ENCODE data around the gene FOXJ1. TPM values are rescaled to one million over a fixed set of nuclear protein-coding genes. Genes with fewer than 3 reads are reported as not detected.

Gene FOXJ1
- total RNA-seq, 2 experiments from 2014 or later = 0.63 to 0.89 TPM

DNA sequence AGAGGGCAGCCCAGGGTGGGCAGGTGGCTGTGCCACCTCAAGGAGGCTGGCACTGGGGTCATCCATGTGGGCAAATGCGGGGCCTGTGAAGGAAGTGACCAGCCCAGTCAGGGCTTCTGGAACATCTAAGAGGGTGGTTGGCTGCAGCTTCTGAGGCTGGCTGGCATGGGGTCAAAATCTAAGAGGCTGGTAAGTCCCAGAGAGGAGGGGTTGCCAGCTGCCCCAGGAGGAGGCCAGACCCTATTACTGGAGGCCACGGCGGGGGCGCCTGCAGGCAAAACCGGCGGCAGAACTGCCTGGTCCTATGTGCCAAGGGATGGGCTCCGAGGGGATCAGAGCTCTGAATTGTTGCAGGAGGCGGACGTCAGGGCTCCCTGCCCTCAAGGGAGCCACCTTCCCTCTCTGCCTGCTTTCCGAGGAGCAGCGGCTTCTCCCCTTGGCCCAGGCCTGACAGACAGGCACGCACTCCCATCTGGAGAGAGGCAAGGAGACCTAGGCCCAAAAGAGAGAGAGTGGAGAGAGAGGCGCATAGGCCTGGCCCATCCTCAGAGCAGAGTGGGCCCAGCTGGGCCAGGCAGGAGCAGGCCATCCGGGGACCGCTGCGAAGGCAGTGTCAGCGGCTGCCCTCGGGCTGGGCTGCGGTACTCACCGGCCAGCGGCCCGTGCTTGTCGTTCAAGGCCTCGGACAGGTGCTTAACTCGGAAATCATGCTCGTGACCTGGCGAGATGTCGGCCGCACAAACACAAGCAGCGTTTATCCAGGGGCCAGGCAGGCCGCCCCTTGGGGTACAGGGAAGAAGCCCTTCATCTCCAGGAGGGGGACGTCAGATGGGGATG is 51.1 kb downstream of the FOXJ1 start:
- POLR2A ChIA-PET = interaction anchor here (0.9 to 1.4 kb wide), 2 partner anchors 11 to 13 kb away, joined by 3 to 4 read pairs; partner anchors contain the start of gene ZACN
- Mint-ChIP-seq H3K4me1 (ENCODE audit: low read depth) (peaks cover 5% of the 10 kb centered on the region), H3K27ac (no peak overlapping the region), H3K27me3 (no peaks in the 10 kb centered on the region), H3K4me3 (no peak overlapping the region), H3K36me3 (ENCODE audit: low read depth) (peaks cover 92% of the 10 kb centered on the region), H3K9me3 (no peaks in the 10 kb centered on the region)
- ATAC-seq (ENCODE audit: poor library complexity) (no peak), DNase-seq (peak in 1 of 14 experiments; percentile 11)
- Histone ChIP-seq H3K27ac (ENCODE audit: low read depth in 1 of 2, low read length in 2 of 2) (no peak overlapping the region), H3K4me3 (ENCODE audit: low read length) (no peak overlapping the region), H3K4me1 (ENCODE audit: insufficient read depth, low read length) (peaks cover 12% of the 10 kb centered on the region), H3K36me3 (ENCODE audit: insufficient read depth, low read length) (peaks cover 98% of the 10 kb centered on the region), H3K27me3 (ENCODE audit: control insufficient read depth in 1 of 2, insufficient read depth in 2 of 2, low read length in 2 of 2) (no peaks in the 10 kb centered on the region), H3K9me3 (ENCODE audit: control insufficient read depth in 1 of 2, insufficient read depth in 1 of 2, low read length in 2 of 2) (no peaks in the 10 kb centered on the region)
- TF ChIP-seq, protein P1, sequence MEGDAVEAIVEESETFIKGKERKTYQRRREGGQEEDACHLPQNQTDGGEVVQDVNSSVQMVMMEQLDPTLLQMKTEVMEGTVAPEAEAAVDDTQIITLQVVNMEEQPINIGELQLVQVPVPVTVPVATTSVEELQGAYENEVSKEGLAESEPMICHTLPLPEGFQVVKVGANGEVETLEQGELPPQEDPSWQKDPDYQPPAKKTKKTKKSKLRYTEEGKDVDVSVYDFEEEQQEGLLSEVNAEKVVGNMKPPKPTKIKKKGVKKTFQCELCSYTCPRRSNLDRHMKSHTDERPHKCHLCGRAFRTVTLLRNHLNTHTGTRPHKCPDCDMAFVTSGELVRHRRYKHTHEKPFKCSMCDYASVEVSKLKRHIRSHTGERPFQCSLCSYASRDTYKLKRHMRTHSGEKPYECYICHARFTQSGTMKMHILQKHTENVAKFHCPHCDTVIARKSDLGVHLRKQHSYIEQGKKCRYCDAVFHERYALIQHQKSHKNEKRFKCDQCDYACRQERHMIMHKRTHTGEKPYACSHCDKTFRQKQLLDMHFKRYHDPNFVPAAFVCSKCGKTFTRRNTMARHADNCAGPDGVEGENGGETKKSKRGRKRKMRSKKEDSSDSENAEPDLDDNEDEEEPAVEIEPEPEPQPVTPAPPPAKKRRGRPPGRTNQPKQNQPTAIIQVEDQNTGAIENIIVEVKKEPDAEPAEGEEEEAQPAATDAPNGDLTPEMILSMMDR (IDR thresholded peaks at IDR 0.05) = no peak
- CTCF ChIA-PET = no interaction called here
- intact Hi-C loops (cut with DNase I, micrococcal nuclease) = no loop called here

DNA sequence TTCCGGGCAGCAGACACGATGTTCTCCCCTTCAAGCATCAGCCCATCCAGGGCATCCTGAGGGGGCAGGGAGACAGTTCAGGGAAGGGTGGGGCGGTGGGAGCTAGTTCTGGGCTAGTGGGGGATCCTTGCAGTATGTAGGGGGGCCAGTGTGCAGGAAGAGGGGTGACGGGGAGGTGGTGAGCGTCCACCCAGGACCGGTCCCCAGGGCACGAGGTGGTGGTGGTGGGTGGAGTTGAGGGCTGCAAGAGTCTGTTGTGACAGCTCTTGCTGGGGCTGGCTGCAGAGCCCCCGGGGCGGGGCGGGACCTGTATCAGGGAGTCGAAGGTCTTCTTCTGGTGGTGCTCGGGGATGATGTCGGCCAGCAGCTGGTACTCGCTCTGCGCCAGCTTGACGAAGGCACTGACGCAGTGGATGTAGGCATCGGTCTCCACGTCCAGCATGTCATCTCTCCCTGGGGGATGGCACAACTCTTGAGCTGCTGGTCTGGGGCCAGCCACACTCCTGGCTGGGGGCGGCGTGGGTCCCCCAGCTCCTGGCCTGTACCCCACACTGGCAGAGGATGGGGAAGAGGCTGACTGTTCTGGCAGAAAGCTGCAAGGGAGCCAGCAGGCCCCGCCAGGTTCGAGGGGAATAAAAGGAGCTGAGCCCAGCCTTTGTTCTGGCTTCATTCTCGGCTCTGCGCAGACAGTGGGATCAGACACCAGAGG is 52.0 kb downstream of the FOXJ1 start:
- peak in 1 of 14 experiments; percentile 16 for DNase-seq
- ChIA-PET POLR2A (interaction anchor here (0.9 kb wide), 1 partner anchor 12 kb away, joined by 3 read pairs; no protein-coding TSS in a partner anchor), CTCF (no interaction called here)

GRCh38 chr17:76088041-76088867 is 52.8 kb downstream of the FOXJ1 start:
- Histone ChIP-seq H3K36me3 (ENCODE audit: insufficient read depth, low read length) (peaks cover 98% of the 10 kb centered on the region), H3K4me3 (ENCODE audit: low read length) (no peak overlapping the region), H3K27ac (ENCODE audit: low read depth in 1 of 2, low read length in 2 of 2) (no peak overlapping the region), H3K9me3 (ENCODE audit: control insufficient read depth in 1 of 2, insufficient read depth in 1 of 2, low read length in 2 of 2) (no peaks in the 10 kb centered on the region), H3K27me3 (ENCODE audit: control insufficient read depth in 1 of 2, insufficient read depth in 2 of 2, low read length in 2 of 2) (no peaks in the 10 kb centered on the region), H3K4me1 (ENCODE audit: insufficient read depth, low read length) (peaks cover 12% of the 10 kb centered on the region)
- Mint-ChIP-seq H3K4me1 (ENCODE audit: low read depth) (peaks cover 5% of the 10 kb centered on the region), H3K4me3 (no peak overlapping the region), H3K27me3 (no peaks in the 10 kb centered on the region), H3K36me3 (ENCODE audit: low read depth) (peaks cover 85% of the 10 kb centered on the region), H3K9me3 (no peaks in the 10 kb centered on the region), H3K27ac (no peak overlapping the region)
- ChIA-PET POLR2A (no interaction called here), CTCF (no interaction called here)
- intact Hi-C loops (cut with DNase I, micrococcal nuclease) = no loop called here
- TF ChIP-seq, protein P1 (IDR thresholded peaks at IDR 0.05) = no peak
- ATAC-seq (ENCODE audit: poor library complexity) = no peak
- peak in 1 of 14 experiments; percentile 14 for DNase-seq

More for the DNA sequence above, 52.0 kb downstream of the FOXJ1 start:
- H3K9me3 Mint-ChIP-seq = no peaks in the 10 kb centered on the region
- peaks cover 92% of the 10 kb centered on the region for H3K36me3 Mint-ChIP-seq (ENCODE audit: low read depth)
- H3K27ac Mint-ChIP-seq = no peak overlapping the region
- TF ChIP-seq, protein P1 (IDR thresholded peaks at IDR 0.05) = no peak
- no peaks in the 10 kb centered on the region for H3K27me3 Mint-ChIP-seq
- Histone ChIP-seq H3K27ac (ENCODE audit: low read depth in 1 of 2, low read length in 2 of 2) (no peak overlapping the region), H3K4me1 (ENCODE audit: insufficient read depth, low read length) (peaks cover 12% of the 10 kb centered on the region), H3K9me3 (ENCODE audit: control insufficient read depth in 1 of 2, insufficient read depth in 1 of 2, low read length in 2 of 2) (no peaks in the 10 kb centered on the region), H3K36me3 (ENCODE audit: insufficient read depth, low read length) (peaks cover 98% of the 10 kb centered on the region), H3K27me3 (ENCODE audit: control insufficient read depth in 1 of 2, insufficient read depth in 2 of 2, low read length in 2 of 2) (no peaks in the 10 kb centered on the region), H3K4me3 (ENCODE audit: low read length) (no peak overlapping the region)
- no peak for ATAC-seq (ENCODE audit: poor library complexity)
- intact Hi-C loops (cut with DNase I, micrococcal nuclease) = no loop called here
- H3K4me3 Mint-ChIP-seq = no peak overlapping the region
- peaks cover 5% of the 10 kb centered on the region for H3K4me1 Mint-ChIP-seq (ENCODE audit: low read depth)
